Endothelial cell of umbilical vein (primary cell): ENCODE results near the gene SLC9A9. TPM values are rescaled to one million over a fixed set of nuclear protein-coding genes. Genes with fewer than 3 reads are reported as not detected.

Source experiments
- BruUV-seq: library from RNA; stranded (reverse); fragments of 400-500 nt; replicated peaks from 2 replicates; lab custom pipeline; 2021; lab: Mats Ljungman, UMichigan
- CTCF ChIA-PET: fragments of 300-600, 350-600 bp; sonication (Branson Sonifier 250); formaldehyde crosslinking; loops from one replicate; lab custom pipeline; 2021; ENCODE audit warnings: antibody characterized with exemption, inconsistent platforms; lab: Charles Lee
- POLR2A ChIA-PET: fragments of 300-600, 350-600 bp; sonication (Branson Sonifier 250); formaldehyde crosslinking; loops from one replicate; lab custom pipeline; 2021; ENCODE audit warnings: antibody characterized with exemption, inconsistent platforms; lab: Charles Lee
- DNase-seq: peaks from one replicate; pipeline ENCODE4 v3.0.0-alpha.2; 2011; ENCODE audit warnings: low read depth, low spot score
- FAIRE-seq: peaks from 2 replicates; lab custom pipeline; 2011; peaks lifted over from hg19 to GRCh38; lab: Jason Lieb, UNC
- H2AFZ ChIP-seq: 2 replicates; pipeline ENCODE4 v1.6.0; 2012; ENCODE audit warnings: low read depth, low read length, control low read depth, inconsistent platforms
- H3K27ac ChIP-seq: 2 replicates; pipeline ENCODE4 v1.5.1; 2011; ENCODE audit warnings: low read depth, mild to moderate bottlenecking, control low read depth, low read length, moderate library complexity; ENCODE audit not compliant: insufficient read depth
- H3K27me3 ChIP-seq, 2 experiments: 2 replicates each; pipeline versions ENCODE4 v1.6.0 to v1.6.1; 2011; ENCODE audit warnings: low read length in 2 of 2, mixed read lengths in 1 of 2; ENCODE audit not compliant: control insufficient read depth in 2 of 2, insufficient read depth in 2 of 2
- H3K36me3 ChIP-seq, 2 experiments: 2 replicates in 1 of 2; 3 replicates in 1 of 2; pipeline ENCODE4 v1.5.1; 2011; ENCODE audit warnings: low read length in 2 of 2, mild to moderate bottlenecking in 1 of 2, moderate library complexity in 1 of 2; ENCODE audit not compliant: control insufficient read depth in 2 of 2, insufficient read depth in 2 of 2; ENCODE audit errors: extremely low read depth in 1 of 2
- H3K4me1 ChIP-seq: 3 replicates; pipeline ENCODE4 v1.5.1; 2011; ENCODE audit warnings: mild to moderate bottlenecking, low read length; ENCODE audit not compliant: control insufficient read depth, insufficient read depth; ENCODE audit errors: extremely low read depth
- H3K4me2 ChIP-seq: 2 replicates; pipeline ENCODE4 v1.6.1; 2011; ENCODE audit warnings: low read length, control low read depth, mixed read lengths; ENCODE audit not compliant: insufficient read depth
- H3K4me3 ChIP-seq, 3 experiments: fragments of 200-600 bp in 1 of 3; sonication (generic), shearing (Covaris generic) in 1 of 3; replicated peaks in 1 of 3; 2 replicates each; pipeline ENCODE4 v1.5.1; 2011 to 2016; ENCODE audit warnings: control low read depth in 3 of 3, low read length in 3 of 3, mild to moderate bottlenecking in 2 of 3, inconsistent platforms in 1 of 3, low read depth in 1 of 3, moderate library complexity in 1 of 3; ENCODE audit not compliant: insufficient read depth in 1 of 3
- H3K79me2 ChIP-seq: 2 replicates; pipeline ENCODE4 v1.6.0; 2012; ENCODE audit warnings: low read length, inconsistent platforms; ENCODE audit not compliant: control insufficient read depth, insufficient read depth
- H3K9ac ChIP-seq: replicated peaks from 2 replicates; pipeline ENCODE3; 2011; ENCODE audit warnings: low read length, control low read depth; ENCODE audit not compliant: insufficient read depth; ENCODE audit errors: extremely low read depth
- H3K9me1 ChIP-seq: replicated peaks from 3 replicates; pipeline ENCODE4 v1.6.0; 2011; ENCODE audit warnings: mild to moderate bottlenecking, low read length; ENCODE audit not compliant: control insufficient read depth, insufficient read depth; ENCODE audit errors: extremely low read depth
- H3K9me3 ChIP-seq: replicated peaks from 2 replicates; pipeline ENCODE4 v1.5.1; 2012; ENCODE audit warnings: low read length, inconsistent platforms; ENCODE audit not compliant: control insufficient read depth, insufficient read depth
- H4K20me1 ChIP-seq: replicated peaks from 2 replicates; pipeline ENCODE3; 2011; ENCODE audit warnings: mild to moderate bottlenecking, low read length; ENCODE audit not compliant: control insufficient read depth, insufficient read depth; ENCODE audit errors: extremely low read depth
- CTCF ChIP-seq, 2 donors: IDR thresholded peaks; 1 replicate in 1 of 2; 2 replicates in 1 of 2; pipeline ENCODE4 v1.5.1; 2011; ENCODE audit warnings: low read length in 2 of 2, mild to moderate bottlenecking in 2 of 2, moderate library complexity in 2 of 2, control low read depth in 1 of 2, inconsistent platforms in 1 of 2, low read depth in 1 of 2; ENCODE audit not compliant: insufficient read depth in 1 of 2; ENCODE audit errors: extremely low read depth in 1 of 2
- EZH2 ChIP-seq: IDR thresholded peaks from 2 replicates; pipeline ENCODE4 v1.6.1; 2012; ENCODE audit warnings: borderline replicate concordance, low read depth, mild to moderate bottlenecking, moderate library complexity, low read length, inconsistent platforms; ENCODE audit not compliant: severe bottlenecking
- FOS ChIP-seq: IDR thresholded peaks from 2 replicates; pipeline ENCODE4 v1.6.1; 2011; ENCODE audit warnings: mild to moderate bottlenecking, low read length, moderate library complexity, borderline replicate concordance; ENCODE audit not compliant: insufficient read depth
- GATA2 ChIP-seq: IDR thresholded peaks from 2 replicates; pipeline ENCODE4 v1.7.0; 2011; ENCODE audit warnings: low read depth, mild to moderate bottlenecking, moderate library complexity, mixed read lengths, low read length; ENCODE audit not compliant: insufficient read length, insufficient read depth
- JUN ChIP-seq: IDR thresholded peaks from 2 replicates; pipeline ENCODE4 v1.6.1; 2011; ENCODE audit warnings: borderline replicate concordance, low read depth; ENCODE audit not compliant: insufficient read length, insufficient read depth
- MAX ChIP-seq: IDR thresholded peaks from 2 replicates; pipeline ENCODE4 v1.6.1; 2011; ENCODE audit not compliant: insufficient read depth, insufficient read length
- MYC ChIP-seq: IDR thresholded peaks from one replicate; pipeline ENCODE4 v1.6.1; 2011; ENCODE audit warnings: mild to moderate bottlenecking, low read depth, low read length
- POLR2A ChIP-seq: IDR thresholded peaks from 2 replicates; pipeline ENCODE4 v1.6.1; 2012; ENCODE audit warnings: low read depth, mild to moderate bottlenecking, control low read depth, low read length
- POLR2AphosphoS5 ChIP-seq: IDR thresholded peaks from 2 replicates; pipeline ENCODE4 v1.6.1; 2012; ENCODE audit warnings: low read depth, mild to moderate bottlenecking, control low read depth, low read length, moderate library complexity; ENCODE audit not compliant: insufficient read depth
- dilution Hi-C: fragments of 300-500 bp; cut with MboI; formaldehyde crosslinking; loops from one replicate; pipeline ENCODE4 v1.15.0; 2019; ENCODE audit warnings: low sequenced_read_pairs; ENCODE audit not compliant: extremely low pct_ligation_motif_present
- intact Hi-C: fragments of 100-400 bp; cut with micrococcal nuclease; formaldehyde crosslinking; loops from one replicate; pipeline ENCODE4 v1.10.0; 2022
- polyA plus RNA-seq, 4 experiments: library from polyadenylated mRNA; depleted of rRNA in 3 of 4; stranded (reverse) in 3 of 4; unstranded in 1 of 4; fragments of >200 nt; gene quantifications; 2 replicates each; pipeline versions ENCODE4 v1.2.1 to v1.2.3, GENCODE V29; 2011 to 2012; ENCODE audit warnings: missing spikeins in 1 of 4
- total RNA-seq: library from RNA; stranded (reverse); gene quantifications from 2 replicates; pipeline ENCODE4 v1.2.3, GENCODE V29; 2021

The SLC9A9 gene
- total and polyA plus RNA-seq, 2 donors (not counting 3 experiments of a cell fraction or from before 2014, with no cell fraction given), result 1.5 to 1.8 TPM

- TF ChIP-seq MYC (no peak), JUN (no peak), POLR2A (no peak), EZH2 (no peak), GATA2 (no peak), FOS (no peak), POLR2AphosphoS5 (no peak), CTCF (IDR thresholded peaks at IDR 0.05; ENCODE audit: extremely low read depth in 1 of 2, insufficient read depth in 1 of 2, low read depth in 1 of 2, low read length in 2 of 2) (no peak), MAX (no peak)
- Histone ChIP-seq H3K4me3 (no peak overlapping the region), H3K9me3 (no peaks in the 10 kb centered on the region), H3K4me2 (no peak overlapping the region), H3K36me3 (no peaks in the 10 kb centered on the region), H4K20me1 (no peaks in the 10 kb centered on the region), H2AFZ (no peak overlapping the region), H3K27ac (no peak overlapping the region), H3K9ac (no peak overlapping the region), H3K4me1 (no peaks in the 10 kb centered on the region), H3K27me3 (no peaks in the 10 kb centered on the region), H3K9me1 (no peaks in the 10 kb centered on the region), H3K79me2 (no peaks in the 10 kb centered on the region)
- no TSS peak for BruUV-seq
- dilution Hi-C loops, result no loop called here
- ChIA-PET CTCF (interaction anchor here (1.0 to 1.1 kb wide), 2 partner anchors 9 to 347 kb away, joined by 3 read pairs; no protein-coding TSS in a partner anchor), POLR2A (no interaction called here)
- DNase-seq (no peak), FAIRE-seq (peak; percentile 60)
- intact Hi-C loops, result no loop called here
Measured at GRCh38 chr3:143291836-143292447, 556.3 kb downstream of the SLC9A9 start.
